H9 (cell line): ENCODE measurements around the gene CAPN5. TPM values are rescaled to one million over a fixed set of nuclear protein-coding genes. Genes with fewer than 3 reads are reported as not detected.

Experiments
- DNase-seq: peaks from one replicate; pipeline ENCODE4 v3.0.0-alpha.2; 2017
- H2AFZ ChIP-seq: one replicate; pipeline ENCODE4 v1.6.1; 2013; ENCODE audit warnings: mild to moderate bottlenecking, low read length, control low read depth, moderate library complexity
- H2AK5ac ChIP-seq: 2 replicates; pipeline ENCODE4 v1.6.1; 2013; ENCODE audit warnings: low read length, control low read depth, mixed read lengths; ENCODE audit not compliant: insufficient read length
- H2BK120ac ChIP-seq: one replicate; pipeline ENCODE4 v1.6.1; 2013; ENCODE audit warnings: low read depth, mild to moderate bottlenecking, low read length, control low read depth, inconsistent platforms; ENCODE audit not compliant: poor library complexity, severe bottlenecking
- H2BK12ac ChIP-seq: 2 replicates; pipeline ENCODE4 v1.6.1; 2013; ENCODE audit warnings: low read length, control low read depth, mixed read lengths, low read depth; ENCODE audit not compliant: insufficient read length
- H2BK15ac ChIP-seq: 2 replicates; pipeline ENCODE4 v1.6.1; 2013; ENCODE audit warnings: low read depth, low read length, control low read depth
- H2BK20ac ChIP-seq: one replicate; pipeline ENCODE4 v1.6.1; 2013; ENCODE audit warnings: low read depth, mild to moderate bottlenecking, low read length, control low read depth, inconsistent platforms; ENCODE audit not compliant: poor library complexity, severe bottlenecking
- H2BK5ac ChIP-seq: 2 replicates; pipeline ENCODE4 v1.6.1; 2013; ENCODE audit warnings: low read length, control low read depth, mixed read lengths; ENCODE audit not compliant: insufficient read length
- H3K14ac ChIP-seq: 2 replicates; pipeline ENCODE4 v1.6.1; 2013; ENCODE audit warnings: low read length, control low read depth; ENCODE audit not compliant: insufficient read depth
- H3K18ac ChIP-seq: 2 replicates; pipeline ENCODE4 v1.6.1; 2013; ENCODE audit warnings: low read depth, mild to moderate bottlenecking, mixed read lengths, low read length, control low read depth; ENCODE audit not compliant: insufficient read length
- H3K23ac ChIP-seq: 2 replicates; pipeline ENCODE4 v1.6.1; 2013; ENCODE audit warnings: low read length, control low read depth, mixed read lengths, low read depth; ENCODE audit not compliant: insufficient read length
- H3K23me2 ChIP-seq: 2 replicates; pipeline ENCODE4 v1.6.1; 2013; ENCODE audit warnings: low read depth, mild to moderate bottlenecking, mixed read lengths, low read length, control low read depth; ENCODE audit not compliant: insufficient read length, poor library complexity, severe bottlenecking
- H3K27ac ChIP-seq: 2 replicates; pipeline ENCODE4 v1.5.1; 2013; ENCODE audit warnings: low read length, control low read depth, mixed read lengths, low read depth; ENCODE audit not compliant: insufficient read length
- H3K27me3 ChIP-seq: 2 replicates; pipeline ENCODE4 v1.6.1; 2013; ENCODE audit warnings: low read length, control low read depth, inconsistent platforms; ENCODE audit not compliant: insufficient read depth
- H3K4ac ChIP-seq: 2 replicates; pipeline ENCODE4 v1.6.1; 2013; ENCODE audit warnings: low read depth, mild to moderate bottlenecking, control low read depth, inconsistent platforms, low read length, moderate library complexity
- H3K4me1 ChIP-seq: 2 replicates; pipeline ENCODE4 v1.6.1; 2013; ENCODE audit warnings: low read length, control low read depth, inconsistent platforms; ENCODE audit not compliant: insufficient read depth
- H3K4me2 ChIP-seq: 2 replicates; pipeline ENCODE4 v1.6.1; 2013; ENCODE audit warnings: low read length, control low read depth, mixed read lengths; ENCODE audit not compliant: insufficient read length, insufficient read depth
- H3K56ac ChIP-seq: 2 replicates; pipeline ENCODE4 v1.6.1; 2013; ENCODE audit warnings: low read depth, mild to moderate bottlenecking, mixed read lengths, low read length, control low read depth; ENCODE audit not compliant: insufficient read length
- H3K79me1 ChIP-seq: 2 replicates; pipeline ENCODE4 v1.6.1; 2013; ENCODE audit warnings: low read depth, mild to moderate bottlenecking, moderate library complexity, low read length, control low read depth, inconsistent platforms; ENCODE audit not compliant: insufficient read depth, poor library complexity, severe bottlenecking
- H3K79me2 ChIP-seq: 2 replicates; pipeline ENCODE4 v1.6.1; 2013; ENCODE audit warnings: low read length, control low read depth, inconsistent platforms; ENCODE audit not compliant: insufficient read depth
- H3K9ac ChIP-seq: 2 replicates; pipeline ENCODE4 v1.6.1; 2013; ENCODE audit warnings: low read length, control low read depth, mixed read lengths; ENCODE audit not compliant: insufficient read length; ENCODE audit errors: extremely low read depth
- H3K9me3 ChIP-seq: one replicate; pipeline ENCODE4 v1.6.1; 2013; ENCODE audit warnings: low read depth, low read length, inconsistent platforms; ENCODE audit not compliant: control insufficient read depth
- H3T11ph ChIP-seq: one replicate; pipeline ENCODE4 v1.6.1; 2013; ENCODE audit warnings: mild to moderate bottlenecking, low read length, control low read depth, inconsistent platforms
- H4K20me1 ChIP-seq: one replicate; pipeline ENCODE4 v1.6.1; 2013; ENCODE audit not compliant: control insufficient read depth, insufficient read length, insufficient read depth
- H4K5ac ChIP-seq: 2 replicates; pipeline ENCODE4 v1.6.1; 2013; ENCODE audit warnings: low read depth, mild to moderate bottlenecking, mixed read lengths, low read length, control low read depth; ENCODE audit not compliant: insufficient read length
- H4K8ac ChIP-seq: replicated peaks from 2 replicates; pipeline ENCODE4 v1.6.1; 2013; ENCODE audit warnings: low read length, control low read depth, mixed read lengths, low read depth; ENCODE audit not compliant: insufficient read length
- H4K91ac ChIP-seq: 2 replicates; pipeline ENCODE4 v1.6.1; 2013; ENCODE audit warnings: low read depth, mild to moderate bottlenecking, moderate library complexity, mixed read lengths, low read length, control low read depth; ENCODE audit not compliant: insufficient read length
- H3K27ac Mint-ChIP-seq, 3 experiments: 2 replicates in 2 of 3; 3 replicates in 1 of 3; pipeline ENCODE4 v1.8.0; 2020 to 2021; ENCODE audit warnings: mixed read lengths in 3 of 3, mild to moderate bottlenecking in 1 of 3, moderate library complexity in 1 of 3
- H3K27me3 Mint-ChIP-seq: 2 replicates; pipeline ENCODE4 v1.8.0; 2021; ENCODE audit warnings: low read depth, mild to moderate bottlenecking, moderate library complexity, mixed read lengths
- H3K36me3 Mint-ChIP-seq, 3 experiments: 2 replicates in 2 of 3; 3 replicates in 1 of 3; pipeline ENCODE4 v1.8.0; 2020 to 2021; ENCODE audit warnings: low read depth in 3 of 3, mixed read lengths in 3 of 3; ENCODE audit not compliant: insufficient read depth in 1 of 3
- H3K4me1 Mint-ChIP-seq, 2 experiments: 2 replicates each; pipeline ENCODE4 v1.8.0; 2020; ENCODE audit warnings: mixed read lengths in 2 of 2
- H3K4me3 Mint-ChIP-seq, 2 experiments: 2 replicates in 1 of 2; 3 replicates in 1 of 2; pipeline ENCODE4 v1.8.0; 2020 to 2021; ENCODE audit warnings: mild to moderate bottlenecking in 2 of 2, mixed read lengths in 2 of 2, moderate library complexity in 1 of 2
- H3K9me3 Mint-ChIP-seq, 2 experiments: 2 replicates in 1 of 2; 3 replicates in 1 of 2; pipeline ENCODE4 v1.8.0; 2020; ENCODE audit warnings: mild to moderate bottlenecking in 2 of 2, mixed read lengths in 2 of 2, moderate library complexity in 1 of 2
- CTCF ChIP-seq: fragments of 200-600 bp; sonication (generic); conservative IDR thresholded peaks from 3 replicates; pipeline ENCODE4 v1.8.0; 2021; ENCODE audit warnings: antibody characterized with exemption, mild to moderate bottlenecking
- WGBS: extraction: QIAGEN DNeasy Blood & Tissue Kit; methylation state at CpG from one replicate; pipeline ENCODE4 v1.1.7; 2013; ENCODE audit warnings: missing lambda C conversion rate, low lambda C conversion rate, mixed read lengths; ENCODE audit not compliant: insufficient read length; ENCODE audit errors: extremely low coverage; 5-methylcytosine and 5-hydroxymethylcytosine counted together
- total RNA-seq: library from RNA; stranded (reverse); gene quantifications from 2 replicates; pipeline ENCODE4 v1.2.1, GENCODE V29; 2021

CAPN5 gene
- total RNA-seq, 1 experiment from 2014 or later: 16.7 TPM

- Histone ChIP-seq H3K23me2 (no peaks in the 10 kb centered on the region), H2AK5ac (no peak overlapping the region), H4K8ac (no peak overlapping the region), H3K79me1 (no peaks in the 10 kb centered on the region), H2AFZ (no peak overlapping the region), H3K4me1 (no peaks in the 10 kb centered on the region; the same call in 1 of the 2 replicates), H3K56ac (no peak overlapping the region), H2BK20ac (no peak overlapping the region), H4K91ac (no peak overlapping the region), H2BK5ac (no peak overlapping the region), H3K79me2 (no peaks in the 10 kb centered on the region), H2BK12ac (no peak overlapping the region), H4K5ac (no peak overlapping the region), H3K4ac (no peak overlapping the region), H3K18ac (no peak overlapping the region), H2BK15ac (no peak overlapping the region), H3K9ac (no peak overlapping the region), H3K23ac (no peak overlapping the region), H4K20me1 (peaks cover 2% of the 10 kb centered on the region), H2BK120ac (no peak overlapping the region), H3K9me3 (no peaks in the 10 kb centered on the region), H3K14ac (no peak overlapping the region), H3K4me2 (no peak overlapping the region), H3K27me3 (no peaks in the 10 kb centered on the region), H3K27ac (no peak overlapping the region), H3T11ph (no peak overlapping the region)
- TF ChIP-seq CTCF: no peak
- no peak overlapping the region for H3K4me3 Mint-ChIP-seq
- no peaks in the 10 kb centered on the region for H3K9me3 Mint-ChIP-seq
- H3K27me3 Mint-ChIP-seq: no peaks in the 10 kb centered on the region
- H3K4me1 Mint-ChIP-seq: peaks cover 10 to 15% of the 10 kb centered on the region in 2 experiments
- no peak overlapping the region for H3K27ac Mint-ChIP-seq
- no CpG with 5 or more reads among the region's 11 CpGs for WGBS
- no peaks in the 10 kb centered on the region for H3K36me3 Mint-ChIP-seq
- no peak for DNase-seq
These were observed 70.7 kb downstream of the CAPN5 start for GRCh38 chr11:77137421-77137820.
